GM19452 (cell line): ENCODE data around the gene CCDC32.
"Not testable (repeated sequence)": the region's sequence is repeated elsewhere in the genome, so short reads cannot be mapped to it uniquely, and the experiment has no call there.

ENCODE experiments used
- ATAC-seq: cut with Tn5 transposase; IDR thresholded peaks from one replicate; pipeline ENCODE4 v1.9.1; 2021; ENCODE audit not compliant: unreplicated experiment

Gene CCDC32, protein sequence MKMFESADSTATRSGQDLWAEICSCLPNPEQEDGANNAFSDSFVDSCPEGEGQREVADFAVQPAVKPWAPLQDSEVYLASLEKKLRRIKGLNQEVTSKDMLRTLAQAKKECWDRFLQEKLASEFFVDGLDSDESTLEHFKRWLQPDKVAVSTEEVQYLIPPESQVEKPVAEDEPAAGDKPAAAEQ

DNA sequence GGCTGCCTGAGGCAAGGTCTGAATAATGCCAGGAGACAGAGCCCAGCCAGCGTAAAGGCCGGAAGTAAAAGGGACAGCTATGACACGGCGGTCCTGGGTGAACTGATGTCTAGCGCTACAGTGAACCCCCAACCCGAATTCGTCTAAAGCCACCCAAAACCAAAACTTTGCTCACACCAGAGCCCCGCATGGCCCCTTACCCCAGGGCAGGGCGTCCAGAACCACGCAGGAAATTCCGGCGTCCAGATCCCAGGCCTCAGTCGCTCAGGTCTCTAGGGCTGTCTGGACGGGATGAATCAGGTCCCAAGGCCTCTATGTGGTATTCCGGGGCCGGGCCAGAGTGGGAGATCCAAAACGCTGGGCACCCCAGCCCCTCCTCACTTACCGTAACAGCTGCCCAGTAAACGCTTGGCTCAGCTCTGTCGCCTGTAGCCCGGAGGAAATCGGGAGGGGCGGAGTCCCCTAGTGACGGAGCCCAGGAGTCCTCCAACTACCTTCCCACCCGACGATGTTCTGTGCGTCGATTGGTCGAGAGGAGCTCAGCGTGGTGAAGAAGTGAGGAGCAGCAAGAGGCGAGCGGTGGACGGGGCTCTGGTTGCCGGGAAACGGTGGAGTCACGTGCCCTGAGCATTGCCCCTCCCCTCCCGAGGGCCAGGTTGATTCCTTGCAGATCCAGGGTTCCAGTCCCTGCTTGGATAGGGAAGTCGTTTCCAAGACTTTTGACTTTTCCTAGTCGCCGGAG is at the start of gene CCDC32:
Gene CCDC32 (minus strand): TSS at position 452 of the 742 bp plus-strand sequence. CDS start 2,027 bp downstream, outside the sequence.
- ATAC-seq = peak; percentile 93

DNA sequence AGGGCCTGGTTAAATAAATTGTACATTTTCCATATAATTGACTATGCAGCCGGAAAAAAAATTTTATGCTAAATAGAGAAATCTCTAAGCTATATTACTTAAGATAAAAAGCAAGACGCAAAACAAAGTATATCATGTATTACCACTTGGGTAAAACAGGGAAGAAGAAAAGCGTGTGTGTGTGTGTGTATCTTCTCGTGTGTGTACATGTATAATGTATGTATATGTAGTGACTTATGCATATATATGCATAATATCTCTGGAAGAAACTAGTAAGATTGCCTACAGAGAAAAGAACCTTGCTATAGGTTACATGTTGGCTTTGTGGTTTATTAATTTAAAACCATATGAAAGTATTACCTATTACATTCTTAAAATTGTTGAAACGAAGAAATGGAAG is 48.2 kb upstream of the CCDC32 start:
- no peak for ATAC-seq

DNA sequence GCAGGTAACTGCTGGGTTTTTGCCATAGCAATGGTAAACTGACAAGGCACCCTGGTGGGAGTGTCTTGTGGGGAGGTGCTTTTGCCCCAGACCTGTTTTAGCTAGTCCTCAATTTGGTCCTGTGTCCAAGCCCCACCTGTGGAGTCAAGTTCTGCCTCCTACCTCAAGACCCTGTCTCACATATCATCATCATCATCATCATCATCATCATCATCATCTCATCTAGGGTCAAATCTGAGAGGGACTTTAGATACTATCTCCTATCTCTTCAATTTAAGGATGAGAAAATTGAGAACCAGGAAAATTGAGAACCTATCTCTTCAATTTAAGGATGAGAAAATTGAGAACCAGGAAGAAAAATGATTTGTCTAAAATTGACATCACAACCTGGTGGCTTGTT is 39.1 kb upstream of the CCDC32 start:
- no peak for ATAC-seq

DNA sequence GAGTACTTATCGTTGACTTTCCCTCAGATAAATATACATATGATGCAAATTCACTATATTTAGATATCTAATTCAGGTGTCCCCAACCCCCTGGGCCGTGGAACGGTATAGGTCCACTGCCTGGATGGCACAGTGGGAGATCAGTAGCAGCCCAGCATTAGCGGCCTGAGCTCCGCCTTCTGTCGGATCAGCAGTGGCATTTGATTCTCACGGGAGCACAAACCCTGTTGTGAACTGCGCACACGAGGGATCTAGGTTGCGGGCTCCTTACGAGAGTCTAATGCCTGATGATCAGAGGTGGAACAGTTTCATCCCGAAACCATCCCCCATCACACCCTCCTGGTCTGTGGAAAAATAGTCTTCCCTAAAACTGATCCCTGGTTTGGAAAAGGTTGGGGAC is 36.1 kb upstream of the CCDC32 start:
- no peak for ATAC-seq

DNA sequence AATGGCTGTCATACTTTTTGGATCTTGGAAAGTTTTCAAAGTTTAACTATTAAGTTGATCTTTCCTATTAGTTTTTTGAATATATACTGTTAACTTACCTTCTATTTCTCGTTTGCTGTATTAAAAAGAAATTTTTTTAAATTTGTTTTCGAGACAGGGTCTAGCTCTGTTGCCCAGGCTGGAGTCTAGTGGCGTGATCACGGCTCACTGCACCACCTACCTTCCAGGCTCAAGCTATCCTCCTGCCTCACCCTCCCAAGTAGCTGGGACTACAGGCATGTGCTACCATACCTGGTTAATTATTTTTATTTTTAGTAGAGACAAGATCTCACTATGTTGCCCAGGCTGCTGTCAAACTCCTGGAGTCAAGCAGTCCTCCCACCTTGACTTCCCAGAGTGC is 33.8 kb upstream of the CCDC32 start:
- ATAC-seq = no peak

DNA sequence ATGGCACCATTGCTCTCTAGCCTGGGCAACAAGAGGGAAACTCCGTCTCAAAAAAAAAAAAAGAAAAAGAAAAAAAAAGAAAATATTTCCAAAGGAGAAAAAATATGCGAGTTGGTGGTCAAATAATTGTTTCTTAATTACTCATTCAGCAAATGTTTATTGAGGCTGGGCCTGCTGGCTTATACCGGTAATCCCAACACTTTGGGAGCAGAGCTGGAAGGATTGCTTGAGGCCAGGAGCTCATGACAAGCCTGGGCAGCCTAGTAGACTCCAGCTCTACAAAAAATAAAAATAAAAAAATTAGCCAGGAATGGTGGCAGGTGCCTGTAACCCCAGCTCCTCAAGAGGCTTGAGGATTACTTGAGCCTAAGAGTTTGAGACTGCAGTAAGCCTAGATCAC is 33.3 kb upstream of the CCDC32 start:
- ATAC-seq = no peak

DNA sequence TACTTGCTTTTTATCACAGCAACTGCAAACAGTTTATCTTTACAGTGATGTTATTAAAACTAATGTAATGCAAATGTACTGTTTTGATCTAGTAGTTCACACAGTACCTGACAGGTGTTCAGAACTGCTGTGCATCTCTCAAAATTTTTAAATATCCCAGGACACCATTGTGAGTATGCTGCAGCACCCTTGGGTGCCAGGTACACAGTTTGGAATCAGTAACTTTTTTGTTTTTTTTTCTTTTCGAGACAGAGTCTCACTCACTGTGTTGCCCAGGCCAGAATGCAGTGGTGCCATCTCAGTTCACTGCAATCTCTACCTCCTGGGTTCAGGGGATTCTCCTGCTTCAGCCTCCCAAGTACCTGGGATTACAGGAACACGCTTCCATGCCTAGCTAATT is 32.2 kb upstream of the CCDC32 start:
- no peak for ATAC-seq

DNA sequence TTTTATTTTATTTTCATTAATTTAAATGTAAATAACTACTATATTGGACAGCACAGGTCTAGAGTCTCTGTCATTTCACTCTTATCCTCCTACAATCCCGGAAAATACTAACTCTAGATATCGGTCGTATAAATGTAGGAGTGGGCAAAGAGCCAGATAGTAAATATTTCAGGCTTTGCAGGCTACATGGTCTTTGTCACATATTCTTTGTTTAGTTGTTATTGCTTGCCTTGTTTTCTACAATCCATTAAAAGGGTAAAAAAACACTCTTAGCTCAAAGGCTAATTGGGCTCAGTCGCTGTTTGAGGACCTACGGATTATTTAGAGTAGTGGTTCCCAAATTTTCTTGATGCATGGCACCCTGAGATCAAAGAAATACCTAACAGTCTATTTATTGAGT is 30.9 kb upstream of the CCDC32 start:
- no peak for ATAC-seq

DNA sequence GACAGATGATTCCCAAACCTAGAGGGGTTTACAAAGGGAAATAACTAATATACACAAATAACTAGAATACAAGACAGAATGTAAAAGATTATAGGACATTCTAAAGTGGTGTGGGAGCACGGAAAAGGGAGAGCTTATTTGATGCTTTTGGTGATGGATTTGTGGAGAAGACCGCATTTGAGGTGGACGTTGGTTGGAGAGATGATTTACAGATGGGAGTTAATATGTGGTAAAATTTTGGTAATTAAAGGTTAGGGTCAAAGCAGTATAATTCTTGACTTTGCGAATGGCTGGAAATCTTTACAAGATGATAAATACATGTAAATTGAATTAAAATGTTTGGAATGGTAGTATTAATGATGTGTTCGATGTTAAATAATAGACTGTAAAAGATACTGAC is 30.4 kb upstream of the CCDC32 start:
- ATAC-seq = no peak

DNA sequence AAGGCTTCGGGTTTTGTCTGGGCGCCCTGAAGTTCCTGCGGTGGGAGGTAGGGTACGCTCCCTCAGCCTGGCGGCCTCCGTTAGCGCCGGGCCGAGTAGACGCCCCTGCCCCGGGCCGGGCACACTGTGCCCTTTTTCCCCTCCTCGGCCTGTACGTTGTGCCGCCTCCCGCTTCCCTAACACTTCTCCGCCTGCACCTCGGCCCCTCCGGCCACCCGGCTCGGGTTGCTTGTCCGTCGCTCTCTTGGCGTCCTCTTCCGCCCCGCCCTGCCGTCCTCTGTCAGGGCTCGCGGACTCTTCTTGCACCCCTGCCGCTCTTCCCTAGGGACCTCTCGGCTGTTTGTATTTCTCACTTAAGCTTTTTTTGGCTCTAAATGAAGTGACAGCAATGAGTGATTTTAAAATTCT is 29.6 kb upstream of the CCDC32 start:
- peak; percentile 50 for ATAC-seq

DNA sequence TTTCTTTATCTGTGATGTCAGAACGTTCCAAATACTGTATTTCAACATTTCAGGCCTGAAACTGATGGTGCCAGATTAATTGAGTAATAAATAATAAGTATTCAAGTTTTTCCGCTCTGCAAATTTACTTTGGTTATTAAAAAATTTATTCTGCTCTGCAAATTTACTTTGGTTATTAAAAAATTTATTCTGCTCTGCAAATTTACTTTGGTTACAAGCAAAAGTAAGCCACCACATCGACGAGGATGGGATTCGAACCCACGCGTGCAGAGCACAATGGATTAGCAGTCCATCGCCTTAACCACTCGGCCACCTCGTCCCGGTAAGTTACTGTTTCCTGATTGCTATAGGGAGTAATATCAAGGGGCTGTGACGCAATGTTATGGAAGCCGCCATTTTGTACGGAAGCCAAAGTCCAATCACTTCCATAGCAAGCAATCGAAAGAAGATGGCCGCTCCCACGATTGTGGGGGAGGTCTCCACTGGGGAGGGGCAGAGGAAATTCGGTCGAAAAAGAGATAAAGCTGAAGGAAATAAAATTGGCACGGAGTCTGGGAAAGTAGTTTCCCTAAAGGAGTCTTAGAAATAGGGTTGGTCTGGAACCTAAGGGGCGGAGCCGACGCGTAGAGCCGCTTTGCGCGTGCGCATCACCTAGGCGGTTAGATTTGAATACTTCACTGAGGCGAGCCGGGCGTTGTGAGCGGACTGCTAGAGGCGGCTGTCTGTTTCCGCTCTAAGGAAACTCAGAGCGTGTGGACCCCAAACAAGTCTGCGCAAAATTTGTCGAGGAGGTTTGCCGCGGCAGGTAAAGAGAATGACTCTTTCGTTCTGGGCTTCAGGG is 29.0 kb upstream of the CCDC32 start, which contains the start of gene KNL1:
Gene KNL1 (plus strand): TSS at position 662 of the 841 bp plus-strand sequence. CDS start 8,683 bp downstream, outside the sequence.
- ATAC-seq = peak; percentile 65

DNA sequence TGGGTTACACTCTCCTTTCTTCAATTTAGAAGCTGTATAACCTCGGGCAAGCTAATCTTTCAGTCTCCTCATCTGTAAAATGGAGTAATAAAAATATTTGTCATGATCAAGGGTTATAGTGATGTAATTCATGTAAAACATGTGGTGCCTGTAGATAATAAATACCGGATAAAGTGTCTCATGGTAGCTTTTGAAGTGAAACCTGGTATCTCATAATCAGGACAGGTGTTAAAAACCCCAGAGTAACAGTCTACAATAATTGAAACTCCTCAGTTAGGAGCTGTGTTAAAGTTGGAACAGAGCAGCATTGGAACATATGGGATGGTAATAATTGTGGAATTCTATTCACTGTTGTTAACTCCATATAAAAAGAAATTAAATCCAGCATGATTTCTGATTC is 28.3 kb upstream of the CCDC32 start:
- no peak for ATAC-seq

DNA sequence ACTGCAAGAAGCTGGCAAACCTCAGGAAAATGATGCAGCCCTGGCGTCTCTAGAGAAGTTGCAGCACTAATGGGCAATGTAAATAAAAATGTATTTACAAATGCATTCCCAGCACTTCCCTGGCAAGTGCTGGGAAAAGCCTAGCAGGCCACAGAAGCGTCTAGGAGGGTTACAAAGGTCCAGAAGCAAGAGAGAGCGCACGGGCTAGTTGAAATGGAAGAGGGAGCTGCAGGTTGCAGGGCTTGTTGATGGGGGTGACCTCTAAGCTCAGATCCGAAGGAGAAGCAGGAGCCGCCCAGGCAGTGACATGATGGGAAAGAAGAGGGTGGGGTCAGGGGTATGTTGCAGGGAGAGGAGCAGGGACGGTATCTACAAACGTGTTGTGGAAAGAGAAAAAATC is 26.5 kb upstream of the CCDC32 start:
- no peak for ATAC-seq

DNA sequence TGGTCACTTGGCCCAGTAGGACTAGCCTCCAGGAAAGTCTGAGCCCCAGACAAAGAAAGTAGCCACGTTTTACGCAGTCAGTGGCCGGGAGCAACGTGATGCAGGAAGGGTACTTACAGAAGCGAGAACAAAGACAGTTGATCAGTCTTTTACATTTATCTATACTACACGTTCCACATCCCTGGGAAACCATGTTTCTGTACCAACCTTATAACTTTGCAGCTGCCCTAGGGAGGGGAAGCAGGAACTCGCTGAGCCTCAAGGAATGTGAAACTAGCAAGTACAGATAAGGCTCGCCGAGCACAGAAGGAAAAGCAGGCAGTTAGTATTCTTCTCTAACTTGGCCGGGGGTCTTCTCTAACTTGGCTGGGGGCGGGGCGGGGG is 25.8 kb upstream of the CCDC32 start:
- ATAC-seq = no peak

DNA sequence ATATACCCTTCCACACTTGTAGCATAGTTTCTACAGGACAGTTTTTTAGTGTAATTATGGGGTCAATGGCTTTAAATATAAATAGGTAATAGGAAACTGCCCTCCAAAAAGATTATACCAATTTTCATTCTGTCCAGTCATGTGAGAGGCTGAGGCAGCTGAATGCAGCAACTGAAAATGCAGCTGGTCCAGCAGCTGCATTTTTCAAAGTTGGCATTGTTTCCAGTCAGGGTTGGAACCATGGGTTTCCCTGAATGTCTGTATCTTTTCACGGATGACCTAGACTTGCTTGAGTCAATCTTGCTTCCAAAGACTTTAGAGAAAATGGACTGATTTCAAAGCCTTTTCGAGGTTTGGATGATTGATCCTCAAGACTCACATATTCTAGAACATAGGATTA is 19.3 kb upstream of the CCDC32 start:
- ATAC-seq = no peak

DNA sequence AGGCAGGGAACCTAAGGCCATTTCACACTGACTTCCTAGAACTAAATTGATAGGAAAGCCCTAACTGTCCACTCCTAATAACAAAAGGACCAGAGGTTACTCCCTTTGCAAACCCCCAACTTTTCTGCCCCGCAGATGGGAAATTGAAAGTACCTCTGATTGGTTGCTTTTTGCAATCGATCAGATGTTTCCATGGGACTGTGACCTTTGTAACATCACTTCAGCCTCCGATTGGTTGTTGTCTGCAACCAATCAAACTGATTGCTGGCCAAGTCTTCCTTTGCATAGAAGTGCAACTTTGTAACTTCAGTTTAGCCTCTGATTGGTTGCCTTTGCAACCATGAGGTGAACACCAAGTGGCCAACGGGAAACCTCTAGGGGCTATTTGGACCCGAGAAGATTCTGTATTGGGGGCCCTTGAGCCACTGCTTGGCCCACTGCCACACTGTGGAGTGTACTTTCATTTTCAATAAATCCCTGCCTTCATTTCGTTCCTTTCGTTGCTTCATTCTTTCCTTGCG is 17.9 kb upstream of the CCDC32 start:
- no peak for ATAC-seq

DNA sequence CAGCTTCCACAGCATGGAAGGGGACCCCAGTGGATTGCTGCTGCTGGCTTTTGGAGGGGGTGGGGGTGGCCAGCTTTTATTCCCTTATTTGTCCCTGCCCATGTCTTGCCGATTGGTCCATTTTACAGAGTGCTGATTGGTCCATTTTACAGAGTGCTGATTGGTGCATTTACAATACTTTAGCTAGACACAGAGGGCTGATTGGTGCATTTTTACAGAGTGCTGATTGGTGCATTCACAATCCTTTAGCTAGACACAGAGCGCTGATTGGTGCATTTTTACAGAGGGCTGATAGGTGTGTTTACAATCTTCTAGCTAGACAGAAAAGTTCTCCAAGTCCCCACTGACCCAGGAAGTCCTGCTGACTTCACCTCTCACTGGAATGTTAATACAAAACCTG is 17.0 kb upstream of the CCDC32 start:
- not testable (repeated sequence) for ATAC-seq

DNA sequence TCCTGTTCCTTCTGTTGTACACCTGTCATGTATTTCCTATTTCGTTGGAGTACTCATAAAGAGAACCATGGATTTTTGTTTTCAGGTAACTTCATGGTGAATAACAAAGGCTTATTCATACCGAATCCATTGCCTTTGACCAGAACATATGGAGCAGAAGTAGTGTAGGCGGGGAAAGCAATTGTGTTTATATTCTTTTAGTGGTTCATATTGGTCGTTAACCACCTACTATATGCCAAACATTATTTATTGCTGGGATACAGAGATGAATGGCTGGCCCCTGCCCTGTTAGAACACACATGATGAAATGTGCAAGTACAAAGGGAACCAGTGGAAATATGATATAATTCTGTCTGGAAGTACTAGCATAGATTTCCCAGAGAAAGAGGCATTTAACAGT is 14.1 kb upstream of the CCDC32 start:
- ATAC-seq = no peak

DNA sequence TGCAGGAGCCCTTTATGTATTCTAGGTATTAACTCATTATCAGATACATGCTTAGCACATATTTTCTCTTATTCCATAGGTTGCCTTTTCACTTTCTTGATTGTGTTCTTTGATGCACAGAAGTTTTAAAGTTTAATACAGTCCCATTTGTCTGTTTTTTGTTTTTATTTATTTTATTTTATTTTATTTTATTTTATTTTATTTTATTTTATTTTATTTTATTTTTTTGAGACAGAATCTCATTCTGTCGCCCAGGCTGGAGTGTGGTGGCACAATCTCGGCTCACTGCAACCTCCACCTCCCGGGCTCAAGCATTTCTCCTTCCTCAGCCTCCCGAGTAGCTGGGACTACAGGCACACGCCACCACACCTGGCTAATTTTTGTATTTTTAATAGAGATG is 12.1 kb upstream of the CCDC32 start:
- not testable (repeated sequence) for ATAC-seq

DNA sequence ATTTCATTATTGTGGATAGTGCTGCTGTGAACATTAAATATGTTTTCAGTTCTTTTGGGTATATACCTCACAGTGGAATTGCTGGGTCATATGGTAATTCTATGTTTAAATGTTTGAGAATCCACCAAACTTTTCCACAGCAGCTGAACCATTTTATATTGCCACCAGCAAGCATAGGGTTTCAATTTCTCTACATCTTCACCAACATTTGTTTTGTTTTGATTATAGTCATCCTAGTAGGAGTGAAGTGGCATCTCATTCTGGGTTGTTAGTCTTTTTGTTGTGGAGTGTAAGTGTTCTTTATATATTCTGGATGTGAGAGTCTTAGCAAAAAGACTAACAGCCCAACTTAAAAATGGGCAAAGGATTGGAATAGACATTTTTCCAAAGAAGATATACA is 10.3 kb upstream of the CCDC32 start:
- ATAC-seq = no peak

DNA sequence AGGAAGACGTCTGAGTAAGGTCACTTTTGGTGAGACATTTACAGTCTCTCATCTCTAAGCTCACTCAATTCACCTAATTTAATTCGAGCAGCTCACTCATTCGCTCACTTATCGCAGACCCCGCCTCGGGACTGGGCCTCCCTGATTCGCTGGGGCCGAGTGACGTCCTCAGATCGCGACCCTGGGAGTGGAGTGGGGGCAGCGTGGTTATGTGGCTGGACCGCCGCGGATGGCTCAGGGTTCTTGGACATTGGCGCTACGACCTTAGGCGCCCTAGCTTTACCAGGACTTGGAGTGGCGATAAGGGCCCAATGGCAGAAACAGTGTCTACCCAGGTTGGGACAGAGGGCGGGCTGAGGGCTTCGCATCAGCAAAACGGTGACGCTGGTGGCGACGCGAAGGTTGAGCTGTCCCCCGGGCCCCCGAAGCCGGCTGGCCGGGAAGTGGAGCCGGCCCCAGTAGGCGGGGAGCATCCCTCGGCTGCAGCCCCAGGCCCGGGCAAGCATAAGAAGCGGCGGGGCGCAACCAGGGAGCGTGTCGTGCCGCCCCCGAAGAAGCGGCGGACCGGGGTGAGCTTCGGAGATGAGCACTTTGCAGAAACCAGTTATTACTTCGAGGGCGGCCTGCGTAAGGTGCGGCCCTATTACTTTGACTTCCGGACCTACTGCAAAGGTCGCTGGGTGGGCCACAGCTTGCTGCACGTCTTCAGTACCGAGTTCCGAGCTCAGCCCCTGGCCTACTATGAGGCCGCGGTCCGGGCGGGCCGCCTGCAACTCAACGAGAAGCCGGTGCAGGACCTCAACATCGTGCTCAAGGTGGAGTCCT is 4.5 kb upstream of the CCDC32 start, which contains the start of gene RPUSD2:
Gene RPUSD2 (plus strand): TSS at position 171 of the 825 bp plus-strand sequence. CDS start 39 bp downstream, at position 210.
- ATAC-seq = peak; percentile 43
